ENCODE results near the gene ARG2. TPM values are rescaled to one million over a fixed set of nuclear protein-coding genes. Genes with fewer than 3 reads are reported as not detected.
"Not testable (repeated sequence)": the region's sequence is repeated elsewhere in the genome, so short reads cannot be mapped to it uniquely, and the experiment has no call there.

Gene ARG2
- total RNA-seq, 3 donors from 2014 or later (not counting 1 experiment from before 2014, with no cell fraction given): 1.2 to 7.4 (median 1.4) TPM

DNA sequence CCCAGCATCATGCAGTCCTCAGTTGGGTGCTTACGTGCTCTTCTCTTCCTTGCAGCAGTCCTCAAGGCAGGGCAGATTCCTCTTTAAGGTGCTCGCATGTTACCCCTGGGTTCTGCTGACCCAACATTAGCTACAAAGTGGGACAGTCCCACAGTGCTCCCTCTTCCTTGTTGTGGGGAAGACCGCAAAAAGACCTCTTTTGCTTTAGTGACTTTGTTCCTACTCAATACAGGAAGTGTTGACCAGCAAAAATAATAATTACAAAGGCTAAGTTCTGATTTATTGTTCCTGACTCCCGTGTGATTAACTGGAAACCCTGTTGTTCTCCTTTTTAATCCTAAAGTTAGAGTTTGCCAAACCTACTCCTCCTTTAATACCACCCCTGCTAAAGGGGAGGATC is 33.4 kb upstream of the ARG2 start:
- Histone ChIP-seq H3K9me3 (ENCODE audit: control insufficient read depth, insufficient read depth, low read length) (no peaks in the 10 kb centered on the region), H3K4me1 (ENCODE audit: control insufficient read depth, insufficient read depth, low read length) (no peaks in the 10 kb centered on the region), H3K27ac (ENCODE audit: low read length) (no peak overlapping the region), H3K4me3 (ENCODE audit: low read length) (no peak overlapping the region), H3K36me3 (ENCODE audit: control insufficient read depth, insufficient read depth, low read length) (peaks cover 24% of the 10 kb centered on the region), H3K27me3 (ENCODE audit: control insufficient read depth, insufficient read depth, low read length) (no peaks in the 10 kb centered on the region)
- DNase-seq (no peak), ATAC-seq (no peak)
- H3K36me3 Mint-ChIP-seq: peaks cover 7% of the 10 kb centered on the region
- intact Hi-C loops (cut with micrococcal nuclease): no loop called here
- 82% methylated on average over 3 of the region's 4 CpGs for WGBS (ENCODE audit: insufficient coverage)
- H3K9me3 Mint-ChIP-seq: no peaks in the 10 kb centered on the region
- no peaks in the 10 kb centered on the region for H3K4me1 Mint-ChIP-seq
- no peak overlapping the region for H3K4me3 Mint-ChIP-seq
- no peaks in the 10 kb centered on the region for H3K27me3 Mint-ChIP-seq (ENCODE audit: low read depth in 2 of 2)
- peak overlapping the region in 1 of 2 donors; percentile 19 for H3K27ac Mint-ChIP-seq
- TF ChIP-seq, protein P1, sequence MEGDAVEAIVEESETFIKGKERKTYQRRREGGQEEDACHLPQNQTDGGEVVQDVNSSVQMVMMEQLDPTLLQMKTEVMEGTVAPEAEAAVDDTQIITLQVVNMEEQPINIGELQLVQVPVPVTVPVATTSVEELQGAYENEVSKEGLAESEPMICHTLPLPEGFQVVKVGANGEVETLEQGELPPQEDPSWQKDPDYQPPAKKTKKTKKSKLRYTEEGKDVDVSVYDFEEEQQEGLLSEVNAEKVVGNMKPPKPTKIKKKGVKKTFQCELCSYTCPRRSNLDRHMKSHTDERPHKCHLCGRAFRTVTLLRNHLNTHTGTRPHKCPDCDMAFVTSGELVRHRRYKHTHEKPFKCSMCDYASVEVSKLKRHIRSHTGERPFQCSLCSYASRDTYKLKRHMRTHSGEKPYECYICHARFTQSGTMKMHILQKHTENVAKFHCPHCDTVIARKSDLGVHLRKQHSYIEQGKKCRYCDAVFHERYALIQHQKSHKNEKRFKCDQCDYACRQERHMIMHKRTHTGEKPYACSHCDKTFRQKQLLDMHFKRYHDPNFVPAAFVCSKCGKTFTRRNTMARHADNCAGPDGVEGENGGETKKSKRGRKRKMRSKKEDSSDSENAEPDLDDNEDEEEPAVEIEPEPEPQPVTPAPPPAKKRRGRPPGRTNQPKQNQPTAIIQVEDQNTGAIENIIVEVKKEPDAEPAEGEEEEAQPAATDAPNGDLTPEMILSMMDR (IDR thresholded peaks at IDR 0.05): no peak

DNA sequence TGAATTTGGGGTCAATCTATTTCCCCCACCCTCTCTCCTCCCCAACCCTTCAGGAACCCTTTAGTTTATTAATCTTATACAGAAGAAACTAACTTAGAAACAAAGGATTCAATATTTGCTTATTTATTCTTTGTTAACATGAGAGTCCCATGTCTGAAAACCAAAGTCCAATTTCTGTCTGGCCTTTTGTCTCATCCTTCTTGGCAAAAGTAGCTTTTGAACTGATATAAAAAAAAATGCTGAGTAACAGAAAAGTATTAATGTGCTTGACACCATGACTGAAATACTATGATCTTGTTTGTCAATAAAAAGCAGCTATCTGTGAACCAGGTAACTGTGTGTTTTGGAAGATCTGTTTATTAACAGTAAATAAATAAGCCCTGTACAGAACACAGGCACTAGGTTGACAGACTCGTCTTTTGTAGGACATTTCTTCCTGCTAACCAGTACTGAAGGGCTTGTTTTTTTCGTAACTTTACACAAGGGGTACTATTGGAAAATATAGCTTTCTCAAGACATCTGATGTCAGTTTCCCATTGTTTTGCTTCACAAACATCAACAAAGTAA is 30.4 kb upstream of the ARG2 start:
- Histone ChIP-seq H3K27ac (ENCODE audit: low read length) (no peak overlapping the region), H3K9me3 (ENCODE audit: control insufficient read depth, insufficient read depth, low read length) (no peaks in the 10 kb centered on the region), H3K4me3 (ENCODE audit: low read length) (no peak overlapping the region), H3K4me1 (ENCODE audit: control insufficient read depth, insufficient read depth, low read length) (no peaks in the 10 kb centered on the region), H3K36me3 (ENCODE audit: control insufficient read depth, insufficient read depth, low read length) (peaks cover 42% of the 10 kb centered on the region), H3K27me3 (ENCODE audit: control insufficient read depth, insufficient read depth, low read length) (no peaks in the 10 kb centered on the region)
- DNase-seq (no peak), ATAC-seq (no peak)
- Mint-ChIP-seq H3K27me3 (ENCODE audit: low read depth in 2 of 2) (no peaks in the 10 kb centered on the region), H3K4me1 (peaks cover 0 to 6% of the 10 kb centered on the region in 2 donors), H3K36me3 (peaks cover 7% of the 10 kb centered on the region), H3K4me3 (no peak overlapping the region), H3K27ac (no peak overlapping the region), H3K9me3 (no peaks in the 10 kb centered on the region)
- TF ChIP-seq, protein P1 (IDR thresholded peaks at IDR 0.05): no peak
- 100% methylated on average over 2 of the region's 2 CpGs for WGBS (ENCODE audit: insufficient coverage)
- intact Hi-C loops (cut with micrococcal nuclease): no loop called here

DNA sequence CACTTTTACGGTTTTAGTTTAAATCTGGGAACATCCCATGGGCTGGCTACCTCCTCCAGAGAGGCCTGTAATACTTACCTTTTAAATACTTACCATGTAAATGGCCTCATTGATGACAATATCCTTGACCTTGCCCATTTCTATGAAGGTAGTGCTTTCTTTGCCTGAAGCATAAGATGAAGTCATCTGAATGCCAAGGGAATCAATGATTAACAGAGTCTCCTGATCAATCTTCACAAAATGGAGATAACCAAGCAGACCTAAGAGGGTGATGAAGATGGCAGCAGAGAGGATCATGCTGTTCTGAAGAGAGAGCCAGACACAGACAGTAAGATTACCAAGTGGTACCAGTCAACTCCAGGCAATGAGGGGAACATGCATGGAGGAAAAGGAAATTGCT is 26.1 kb upstream of the ARG2 start:
- H3K27me3 Mint-ChIP-seq (ENCODE audit: low read depth in 2 of 2); DNase-seq; H3K27ac Mint-ChIP-seq; H3K27me3 ChIP-seq (ENCODE audit: control insufficient read depth, insufficient read depth, low read length); intact Hi-C loops (cut with micrococcal nuclease); H3K9me3 ChIP-seq (ENCODE audit: control insufficient read depth, insufficient read depth, low read length); H3K27ac ChIP-seq (ENCODE audit: low read length); H3K4me1 ChIP-seq (ENCODE audit: control insufficient read depth, insufficient read depth, low read length); H3K36me3 Mint-ChIP-seq; H3K4me3 Mint-ChIP-seq; ATAC-seq; H3K9me3 Mint-ChIP-seq; H3K4me3 ChIP-seq (ENCODE audit: low read length): not testable (repeated sequence)
- H3K36me3 ChIP-seq (ENCODE audit: control insufficient read depth, insufficient read depth, low read length): peaks cover 33% of the 10 kb centered on the region
- WGBS (ENCODE audit: insufficient coverage): 0% methylated on average over 1 of the region's 1 CpG
- peaks cover 17 to 19% of the 10 kb centered on the region in 2 donors for H3K4me1 Mint-ChIP-seq

DNA sequence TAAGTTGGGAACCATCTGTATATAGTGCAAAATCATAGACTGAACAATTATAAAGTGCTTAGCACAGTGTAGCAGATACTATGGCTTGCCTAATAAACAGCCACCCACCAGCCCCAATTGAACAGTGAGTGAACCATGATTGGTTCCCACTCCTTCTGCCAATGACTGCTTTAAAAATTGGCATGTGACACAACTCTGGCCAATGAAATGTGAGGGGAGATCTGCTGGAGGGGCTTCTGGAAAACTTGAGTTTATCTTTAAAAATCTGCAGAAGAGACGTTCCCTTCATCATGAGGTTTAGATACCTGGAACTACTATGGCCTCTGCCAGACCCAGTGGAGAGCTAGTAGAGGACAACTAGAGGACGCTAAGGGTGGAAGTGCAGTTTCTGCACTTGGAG is 24.3 kb upstream of the ARG2 start:
- H3K27ac ChIP-seq (ENCODE audit: low read length): no peak overlapping the region
- peaks cover 34 to 35% of the 10 kb centered on the region in 2 donors for H3K4me1 Mint-ChIP-seq
- H3K36me3 Mint-ChIP-seq: no peaks in the 10 kb centered on the region
- no peak for DNase-seq
- no peaks in the 10 kb centered on the region for H3K9me3 Mint-ChIP-seq
- no peak overlapping the region for H3K27ac Mint-ChIP-seq
- intact Hi-C loops (cut with micrococcal nuclease): no loop called here
- H3K4me3 Mint-ChIP-seq: no peak overlapping the region
- H3K9me3 ChIP-seq (ENCODE audit: control insufficient read depth, insufficient read depth, low read length): no peaks in the 10 kb centered on the region
- no peak for ATAC-seq
- H3K4me3 ChIP-seq (ENCODE audit: low read length): no peak overlapping the region
- TF ChIP-seq, protein P1 (IDR thresholded peaks at IDR 0.05): no peak
- H3K27me3 Mint-ChIP-seq (ENCODE audit: low read depth in 2 of 2): no peaks in the 10 kb centered on the region
- H3K4me1 ChIP-seq (ENCODE audit: control insufficient read depth, insufficient read depth, low read length): peaks cover 10% of the 10 kb centered on the region
- H3K27me3 ChIP-seq (ENCODE audit: control insufficient read depth, insufficient read depth, low read length): no peaks in the 10 kb centered on the region
- peaks cover 24% of the 10 kb centered on the region for H3K36me3 ChIP-seq (ENCODE audit: control insufficient read depth, insufficient read depth, low read length)
- 98% methylated on average over 2 of the region's 2 CpGs for WGBS (ENCODE audit: insufficient coverage)

All from natural killer cell (primary cell).